DND-41 (cell line): Measurements from ENCODE around the gene CCR9.

ENCODE experiments used
- EZH2 ChIP-seq: IDR thresholded peaks from 3 replicates; pipeline ENCODE4 v1.6.1; 2012; ENCODE audit warnings: borderline replicate concordance, low read depth, mild to moderate bottlenecking, moderate library complexity, low read length, inconsistent platforms; ENCODE audit not compliant: severe bottlenecking
- TF ChIP-seq, protein P1 (sequence below): IDR thresholded peaks from 2 replicates; pipeline ENCODE4 v1.5.1; 2012; ENCODE audit warnings: borderline replicate concordance, low read length, moderate library complexity, mild to moderate bottlenecking; ENCODE audit not compliant: poor library complexity, severe bottlenecking; ENCODE audit errors: extremely low read depth

- TF ChIP-seq, protein P1, sequence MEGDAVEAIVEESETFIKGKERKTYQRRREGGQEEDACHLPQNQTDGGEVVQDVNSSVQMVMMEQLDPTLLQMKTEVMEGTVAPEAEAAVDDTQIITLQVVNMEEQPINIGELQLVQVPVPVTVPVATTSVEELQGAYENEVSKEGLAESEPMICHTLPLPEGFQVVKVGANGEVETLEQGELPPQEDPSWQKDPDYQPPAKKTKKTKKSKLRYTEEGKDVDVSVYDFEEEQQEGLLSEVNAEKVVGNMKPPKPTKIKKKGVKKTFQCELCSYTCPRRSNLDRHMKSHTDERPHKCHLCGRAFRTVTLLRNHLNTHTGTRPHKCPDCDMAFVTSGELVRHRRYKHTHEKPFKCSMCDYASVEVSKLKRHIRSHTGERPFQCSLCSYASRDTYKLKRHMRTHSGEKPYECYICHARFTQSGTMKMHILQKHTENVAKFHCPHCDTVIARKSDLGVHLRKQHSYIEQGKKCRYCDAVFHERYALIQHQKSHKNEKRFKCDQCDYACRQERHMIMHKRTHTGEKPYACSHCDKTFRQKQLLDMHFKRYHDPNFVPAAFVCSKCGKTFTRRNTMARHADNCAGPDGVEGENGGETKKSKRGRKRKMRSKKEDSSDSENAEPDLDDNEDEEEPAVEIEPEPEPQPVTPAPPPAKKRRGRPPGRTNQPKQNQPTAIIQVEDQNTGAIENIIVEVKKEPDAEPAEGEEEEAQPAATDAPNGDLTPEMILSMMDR = no peak
- no peak for TF ChIP-seq EZH2
Observed at GRCh38 chr3:45848392-45848791, 38.0 kb upstream of the CCR9 start.
